ENCODE measurements around the gene RIPOR2. TPM values are rescaled to one million over a fixed set of nuclear protein-coding genes. Genes with fewer than 3 reads are reported as not detected.

The RIPOR2 gene
- total and polyA plus RNA-seq, 2 donors (not counting 3 experiments of a cell fraction or from before 2014, with no cell fraction given) = 0.10 TPM; not detected in 1

DNA sequence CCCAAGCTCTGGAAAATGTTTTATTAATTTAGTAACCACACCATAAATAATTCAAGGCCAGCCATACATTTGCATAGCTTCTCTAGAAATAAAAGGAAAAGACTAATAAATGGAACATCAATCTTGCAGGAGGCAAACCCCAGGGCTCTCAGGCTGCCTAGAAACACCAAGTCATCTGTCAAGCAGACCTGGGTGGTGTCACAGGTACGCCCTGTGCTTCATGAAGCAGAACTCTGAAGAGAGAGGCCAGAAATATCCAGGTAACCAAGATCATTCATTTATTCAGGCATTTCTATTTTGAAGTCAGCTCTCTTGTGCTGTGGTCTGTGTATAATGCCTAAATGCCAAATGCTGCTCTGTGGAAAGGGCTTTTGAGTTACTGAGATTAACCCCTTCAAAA lies 91.7 kb downstream of the RIPOR2 start:
- Histone ChIP-seq H3K36me3 (ENCODE audit: control insufficient read depth in 2 of 2, extremely low read depth in 1 of 2, insufficient read depth in 2 of 2, low read length in 2 of 2) (no peaks in the 10 kb centered on the region), H2AFZ (ENCODE audit: low read depth, low read length) (no peak overlapping the region), H3K4me1 (ENCODE audit: control insufficient read depth, extremely low read depth, insufficient read depth, low read length) (no peaks in the 10 kb centered on the region), H3K27ac (ENCODE audit: insufficient read depth, low read depth, low read length) (no peak overlapping the region), H3K4me3 (replicated peaks in 1 of 3; ENCODE audit: insufficient read depth in 1 of 3, low read depth in 1 of 3, low read length in 3 of 3) (no peak overlapping the region), H3K27me3 (ENCODE audit: control insufficient read depth in 2 of 2, insufficient read depth in 2 of 2, low read length in 2 of 2) (peaks cover 0 to 4% of the 10 kb centered on the region in 2 experiments), H3K4me2 (ENCODE audit: insufficient read depth, low read length) (no peak overlapping the region), H3K9me3 (replicated peaks; ENCODE audit: control insufficient read depth, insufficient read depth, low read length) (no peaks in the 10 kb centered on the region), H3K9ac (replicated peaks; ENCODE audit: extremely low read depth, insufficient read depth, low read length) (no peak overlapping the region), H3K79me2 (ENCODE audit: control insufficient read depth, insufficient read depth, low read length) (no peaks in the 10 kb centered on the region), H3K9me1 (replicated peaks; ENCODE audit: control insufficient read depth, extremely low read depth, insufficient read depth, low read length) (no peaks in the 10 kb centered on the region), H4K20me1 (replicated peaks; ENCODE audit: control insufficient read depth, extremely low read depth, insufficient read depth, low read length) (no peaks in the 10 kb centered on the region)
- no peak for DNase-seq (ENCODE audit: low read depth, low spot score)
- POLR2A ChIA-PET = no interaction called here
- no peak for TF ChIP-seq EZH2 (IDR thresholded peaks at IDR 0.05; ENCODE audit: borderline replicate concordance, low read depth, low read length, severe bottlenecking)
- TF ChIP-seq POLR2AphosphoS5 (IDR thresholded peaks at IDR 0.05; ENCODE audit: insufficient read depth, low read depth, low read length) = no peak
- TF ChIP-seq MYC (IDR thresholded peaks at IDR 0.05; ENCODE audit: low read depth, low read length) = no peak
- dilution Hi-C loops (cut with MboI; ENCODE audit: extremely low pct_ligation_motif_present, low sequenced_read_pairs) = no loop called here
- no TSS peak for BruUV-seq (replicated peaks)
- CTCF ChIA-PET = no interaction called here
- FAIRE-seq = no peak
- intact Hi-C loops (cut with micrococcal nuclease) = no loop called here

DNA sequence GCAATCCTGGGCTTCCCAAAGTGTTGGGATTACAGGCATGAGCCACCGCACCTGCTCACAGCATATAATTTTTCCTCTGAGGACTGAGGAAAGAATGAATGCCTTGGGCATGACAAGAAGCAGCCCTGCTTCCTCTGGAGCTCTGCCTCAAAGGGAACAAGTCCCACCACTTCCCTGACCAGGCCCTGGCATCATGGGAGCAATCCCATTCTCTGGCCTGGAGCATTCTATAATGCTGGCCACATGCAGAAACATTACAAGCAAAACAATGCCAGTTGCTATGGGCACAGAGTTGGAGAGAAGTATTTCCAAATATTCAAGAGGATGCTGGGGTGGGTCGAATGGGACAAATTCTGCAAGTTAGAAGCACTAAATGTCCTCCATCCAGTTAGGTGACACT lies 95.6 kb downstream of the RIPOR2 start:
- Histone ChIP-seq H4K20me1 (replicated peaks; ENCODE audit: control insufficient read depth, extremely low read depth, insufficient read depth, low read length) (no peaks in the 10 kb centered on the region), H3K9me1 (replicated peaks; ENCODE audit: control insufficient read depth, extremely low read depth, insufficient read depth, low read length) (no peaks in the 10 kb centered on the region), H3K79me2 (ENCODE audit: control insufficient read depth, insufficient read depth, low read length) (no peaks in the 10 kb centered on the region), H3K4me1 (ENCODE audit: control insufficient read depth, extremely low read depth, insufficient read depth, low read length) (no peaks in the 10 kb centered on the region), H3K27me3 (ENCODE audit: control insufficient read depth in 2 of 2, insufficient read depth in 2 of 2, low read length in 2 of 2) (peaks cover 0 to 2% of the 10 kb centered on the region in 2 experiments), H3K27ac (ENCODE audit: insufficient read depth, low read depth, low read length) (no peak overlapping the region), H3K4me3 (replicated peaks in 1 of 3; ENCODE audit: insufficient read depth in 1 of 3, low read depth in 1 of 3, low read length in 3 of 3) (no peak overlapping the region), H3K36me3 (ENCODE audit: control insufficient read depth in 2 of 2, extremely low read depth in 1 of 2, insufficient read depth in 2 of 2, low read length in 2 of 2) (no peaks in the 10 kb centered on the region), H3K4me2 (ENCODE audit: insufficient read depth, low read length) (no peak overlapping the region), H3K9me3 (replicated peaks; ENCODE audit: control insufficient read depth, insufficient read depth, low read length) (no peaks in the 10 kb centered on the region), H3K9ac (replicated peaks; ENCODE audit: extremely low read depth, insufficient read depth, low read length) (no peak overlapping the region), H2AFZ (ENCODE audit: low read depth, low read length) (no peak overlapping the region)
- intact Hi-C loops (cut with micrococcal nuclease) = no loop called here
- no TSS peak for BruUV-seq (replicated peaks)
- POLR2A ChIA-PET = no interaction called here
- dilution Hi-C loops (cut with MboI; ENCODE audit: extremely low pct_ligation_motif_present, low sequenced_read_pairs) = no loop called here
- CTCF ChIA-PET = interaction anchor here (1.3 kb wide), 1 partner anchor 178 kb away, joined by 3 read pairs; no protein-coding TSS in a partner anchor
- TF ChIP-seq POLR2AphosphoS5 (IDR thresholded peaks at IDR 0.05; ENCODE audit: insufficient read depth, low read depth, low read length) (no peak), POLR2A (IDR thresholded peaks at IDR 0.05; ENCODE audit: low read depth, low read length) (no peak)
- no peak for DNase-seq (ENCODE audit: low read depth, low spot score)
- FAIRE-seq = no peak

All from endothelial cell of umbilical vein (primary cell).